HCT116 (cell line): ENCODE results near the gene CDK2. TPM values are rescaled to one million over a fixed set of nuclear protein-coding genes. Genes with fewer than 3 reads are reported as not detected.

Experiments
- ATAC-seq: fragments of 200-7000 bp; cut with Tn5 transposase; 2 replicates; pipeline ENCODE4 v1.9.1; 2020; ENCODE audit warnings: mild to moderate bottlenecking, moderate library complexity
- BruUV-seq: library from RNA; stranded (reverse); fragments of 400-500 nt; replicated peaks from 2 replicates; lab custom pipeline; 2021; lab: Mats Ljungman, UMichigan
- CTCF ChIA-PET: fragments of 300-600 bp; sonication (Branson Sonifier 250); formaldehyde crosslinking; loops from one replicate; lab custom pipeline; 2021; ENCODE audit warnings: antibody characterized with exemption; lab: Charles Lee
- POLR2A ChIA-PET: fragments of 300-600, 350-600 bp; sonication (Branson Sonifier 250); formaldehyde crosslinking; loops from one replicate; lab custom pipeline; 2021; ENCODE audit warnings: antibody characterized with exemption; lab: Charles Lee
- RAD21 ChIA-PET, 2 experiments: fragments of 300-600 bp; sonication (Branson Sonifier 250); formaldehyde crosslinking; loops; one replicate each; lab custom pipeline; 2023; ENCODE audit warnings: low total read pairs in 2 of 2; ENCODE audit not compliant: uncharacterized antibody in 2 of 2, unreplicated experiment in 2 of 2, low non-redundant PET in 1 of 2; lab: Charles Lee
- DNase-seq: peaks from one replicate; pipeline ENCODE4 v3.0.0-alpha.2; 2010; ENCODE audit warnings: low read depth, low spot score
- H2AFZ ChIP-seq: fragments of 200-600 bp; shearing (Covaris generic), sonication (generic); 2 replicates; pipeline ENCODE4 v1.6.1; 2017; ENCODE audit warnings: low read depth, mixed run types, mixed read lengths, antibody characterized with exemption, low read length; ENCODE audit not compliant: poor library complexity, severe bottlenecking
- H3K27ac ChIP-seq: 2 replicates; pipeline ENCODE4 v1.5.1; 2012; ENCODE audit warnings: low read depth, low read length
- H3K27me3 ChIP-seq: fragments of 200-600 bp; sonication (generic); 2 replicates; pipeline ENCODE4 v1.6.1; 2016; ENCODE audit warnings: mixed run types, low read length, mixed read lengths; ENCODE audit not compliant: insufficient read depth
- H3K36me3 ChIP-seq, 2 experiments: fragments of 200-500 bp in 1 of 2; fragments of 200-600 bp in 1 of 2; sonication (Bioruptor generic) in 1 of 2; sonication (generic) in 1 of 2; 2 replicates each; pipeline versions ENCODE4 v1.5.1 to v1.6.1; 2014 to 2016; ENCODE audit warnings: low read length in 2 of 2, inconsistent platforms in 1 of 2, mixed read lengths in 1 of 2, mixed run types in 1 of 2; ENCODE audit not compliant: insufficient read depth in 2 of 2, control insufficient read depth in 1 of 2
- H3K4me1 ChIP-seq, 2 experiments: fragments of 200-600 bp in 1 of 2; sonication (generic) in 1 of 2; 2 replicates each; pipeline versions ENCODE4 v1.5.1 to v1.6.1; 2012 to 2017; ENCODE audit warnings: low read length in 2 of 2, inconsistent platforms in 1 of 2, mild to moderate bottlenecking in 1 of 2, mixed read lengths in 1 of 2, mixed run types in 1 of 2, moderate library complexity in 1 of 2; ENCODE audit not compliant: insufficient read depth in 2 of 2, control insufficient read depth in 1 of 2
- H3K4me2 ChIP-seq: fragments of 200-600 bp; sonication (generic); 2 replicates; pipeline ENCODE4 v1.6.1; 2017; ENCODE audit warnings: mixed run types, low read length, mixed read lengths
- H3K4me3 ChIP-seq, 2 experiments: fragments of 200-600 bp in 1 of 2; sonication (generic) in 1 of 2; replicated peaks in 1 of 2; 2 replicates each; pipeline ENCODE4 v1.5.1; 2011 to 2016; ENCODE audit warnings: low read length in 2 of 2, control low read depth in 1 of 2, low read depth in 1 of 2, mild to moderate bottlenecking in 1 of 2, mixed read lengths in 1 of 2, mixed run types in 1 of 2
- H3K79me2 ChIP-seq: fragments of 200-600 bp; sonication (generic); 2 replicates; pipeline ENCODE4 v1.6.1; 2017; ENCODE audit warnings: mild to moderate bottlenecking, mixed run types, low read length, moderate library complexity, mixed read lengths; ENCODE audit not compliant: insufficient read depth
- H3K9ac ChIP-seq: fragments of 200-600 bp; sonication (generic); 2 replicates; pipeline ENCODE4 v1.6.1; 2016; ENCODE audit warnings: low read length, mixed read lengths
- H3K9me2 ChIP-seq: fragments of 200-600 bp; sonication (generic), shearing (Covaris generic); 2 replicates; pipeline ENCODE4 v1.6.1; 2017; ENCODE audit warnings: mixed run types, mild to moderate bottlenecking, moderate library complexity; ENCODE audit not compliant: insufficient read depth
- H3K9me3 ChIP-seq, 2 experiments: fragments of 200-500 bp in 1 of 2; fragments of 200-600 bp in 1 of 2; sonication (Bioruptor generic) in 1 of 2; sonication (generic) in 1 of 2; 2 replicates each; pipeline ENCODE4 v1.6.1; 2014 to 2017; ENCODE audit warnings: low read length in 2 of 2, mixed read lengths in 2 of 2, inconsistent platforms in 1 of 2, low read depth in 1 of 2, mild to moderate bottlenecking in 1 of 2, mixed run types in 1 of 2, moderate library complexity in 1 of 2; ENCODE audit not compliant: control insufficient read depth in 1 of 2, insufficient read depth in 1 of 2
- H4K20me1 ChIP-seq: fragments of 200-600 bp; sonication (generic), shearing (Covaris generic); 2 replicates; pipeline ENCODE4 v1.6.1; 2017; ENCODE audit warnings: mixed run types, mild to moderate bottlenecking, moderate library complexity; ENCODE audit not compliant: insufficient read depth
- ATF3 ChIP-seq: IDR thresholded peaks from 2 replicates; pipeline ENCODE4 v1.6.1; 2012
- CBX3 ChIP-seq: IDR thresholded peaks from 2 replicates; pipeline ENCODE4 v1.6.1; 2012; ENCODE audit warnings: low read depth
- CEBPB ChIP-seq: IDR thresholded peaks from 2 replicates; pipeline ENCODE4 v1.6.1; 2012; ENCODE audit warnings: low read depth
- EGR1 ChIP-seq: IDR thresholded peaks from 2 replicates; pipeline ENCODE4 v1.6.1; 2012; ENCODE audit warnings: low read depth
- EZH2 ChIP-seq: fragments of 200-600 bp; sonication (generic); IDR thresholded peaks from 2 replicates; pipeline ENCODE4 v1.6.1; 2017; ENCODE audit warnings: antibody characterized with exemption, mixed run types
- EZH2phosphoT487 ChIP-seq: fragments of 200-600 bp; IDR thresholded peaks from 2 replicates; pipeline ENCODE4 v1.6.1; 2018; ENCODE audit warnings: antibody characterized with exemption, borderline replicate concordance
- JUND ChIP-seq: IDR thresholded peaks from 2 replicates; pipeline ENCODE4 v1.6.1; 2012
- MAX ChIP-seq: IDR thresholded peaks from 2 replicates; pipeline ENCODE4 v1.6.1; 2012
- POLR2AphosphoS5 ChIP-seq: IDR thresholded peaks from 2 replicates; pipeline ENCODE4 v1.6.1; 2011; ENCODE audit warnings: mild to moderate bottlenecking, low read depth, low read length, moderate library complexity
- REST ChIP-seq: IDR thresholded peaks from 2 replicates; pipeline ENCODE4 v1.6.1; 2012; ENCODE audit warnings: low read depth
- SRF ChIP-seq: IDR thresholded peaks from 2 replicates; pipeline ENCODE4 v1.6.1; 2012; ENCODE audit warnings: low read depth
- TCF7L2 ChIP-seq: IDR thresholded peaks from 2 replicates; pipeline ENCODE4 v1.7.0; 2011; ENCODE audit warnings: borderline replicate concordance, inconsistent platforms; ENCODE audit not compliant: insufficient read depth, insufficient read length; ENCODE audit errors: extremely low read depth
- ZFX ChIP-seq: fragments of 450-650 bp; IDR thresholded peaks from 2 replicates; pipeline ENCODE4 v1.6.1; 2017
- intact Hi-C: fragments of 100-400 bp; cut with micrococcal nuclease; formaldehyde crosslinking; loops from 2 replicates; pipeline ENCODE4 v1.10.0; 2022
- total RNA-seq: library from RNA; stranded (reverse); gene quantifications from one replicate; pipeline ENCODE4 v1.2.1, GENCODE V29; 2021; ENCODE audit not compliant: unreplicated experiment

CDK2 gene
- total RNA-seq, 1 experiment from 2014 or later, result 90.9 TPM

GRCh38 chr12:56011509-56012090 lies 45.0 kb downstream of the CDK2 start (continued):
- TF ChIP-seq EZH2 (no peak), SRF (no peak), ATF3 (no peak), JUND (no peak), CEBPB (no peak), EGR1 (no peak), MAX (no peak), TCF7L2 (no peak), CBX3 (no peak), POLR2AphosphoS5 (no peak)

GRCh38 chr12:56013482-56013881 lies 46.9 kb downstream of the CDK2 start:
- no peaks in the 10 kb centered on the region for H3K79me2 ChIP-seq
- no peak overlapping the region for H3K4me2 ChIP-seq
- H3K4me1 ChIP-seq, result peaks cover 13 to 19% of the 10 kb centered on the region in 2 experiments; a peak in 3 of 4 replicates
- TF ChIP-seq EZH2phosphoT487 (no peak), ZFX (no peak), JUND (no peak), SRF (no peak), CBX3 (no peak), EGR1 (no peak), TCF7L2 (no peak), EZH2 (no peak), REST (no peak)
- TF ChIP-seq, all 23 proteins: peak for 0
- Histone ChIP-seq H3K27me3 (no peaks in the 10 kb centered on the region), H3K27ac (no peak overlapping the region), H3K9ac (no peak overlapping the region), H3K9me3 (no peaks in the 10 kb centered on the region), H4K20me1 (no peaks in the 10 kb centered on the region), H3K9me2 (no peaks in the 10 kb centered on the region), H3K4me3 (no peak overlapping the region), H3K36me3 (no peaks in the 10 kb centered on the region), H2AFZ (no peak overlapping the region)
- ATAC-seq (no peak), DNase-seq (no peak)
- intact Hi-C loops, result no loop called here
- ChIA-PET CTCF (interaction anchor here (0.6 kb wide), 1 partner anchor 177 kb away, joined by 3 read pairs; no protein-coding TSS in a partner anchor), RAD21 (no interaction called here), POLR2A (interaction anchor here (0.6 kb wide), 1 partner anchor 35 kb away, joined by 3 read pairs; no protein-coding TSS in a partner anchor)
- BruUV-seq, result no TSS peak
